ENCODE measurements around the gene SLC7A11.

The SLC7A11 gene

DNA sequence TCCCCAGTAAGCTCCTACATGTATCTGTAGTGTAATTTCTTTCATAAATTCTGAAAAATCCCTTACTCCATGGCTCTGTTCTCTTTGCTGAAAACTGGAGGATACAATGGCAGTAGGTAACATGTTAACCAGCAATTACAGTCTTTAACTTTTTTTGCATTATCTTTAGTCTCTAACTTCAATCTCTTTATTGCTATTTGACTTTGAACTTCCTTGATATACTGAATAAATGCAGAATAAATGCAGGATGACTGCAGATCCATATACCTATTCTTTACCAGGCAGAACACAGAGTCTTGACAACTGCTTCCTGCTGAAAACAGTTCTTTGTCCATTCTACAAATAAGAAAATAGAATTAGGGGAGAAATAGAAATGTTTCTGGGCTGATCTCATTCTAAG lies 101.3 kb downstream of the SLC7A11 start:
- DNase-seq: no peak

DNA sequence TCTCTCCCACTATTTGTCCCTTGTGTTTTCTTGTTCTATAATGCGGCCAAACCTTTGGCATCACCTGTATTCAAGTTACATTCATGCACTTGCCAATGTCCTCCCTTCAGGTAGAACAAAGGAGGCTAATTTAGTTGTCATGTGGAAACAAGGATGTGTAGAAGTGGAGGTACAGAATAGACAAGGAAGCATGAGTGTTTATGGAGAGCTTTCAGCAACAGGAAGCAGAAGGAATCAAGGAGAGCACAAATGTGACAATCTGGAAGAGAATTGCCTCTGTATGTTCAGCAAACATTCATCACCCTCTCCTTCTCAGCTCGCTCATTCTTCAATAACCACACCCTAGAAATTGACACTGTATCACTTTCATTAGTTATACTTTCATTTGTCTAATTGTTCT lies 103.4 kb downstream of the SLC7A11 start:
- DNase-seq: no peak

DNA sequence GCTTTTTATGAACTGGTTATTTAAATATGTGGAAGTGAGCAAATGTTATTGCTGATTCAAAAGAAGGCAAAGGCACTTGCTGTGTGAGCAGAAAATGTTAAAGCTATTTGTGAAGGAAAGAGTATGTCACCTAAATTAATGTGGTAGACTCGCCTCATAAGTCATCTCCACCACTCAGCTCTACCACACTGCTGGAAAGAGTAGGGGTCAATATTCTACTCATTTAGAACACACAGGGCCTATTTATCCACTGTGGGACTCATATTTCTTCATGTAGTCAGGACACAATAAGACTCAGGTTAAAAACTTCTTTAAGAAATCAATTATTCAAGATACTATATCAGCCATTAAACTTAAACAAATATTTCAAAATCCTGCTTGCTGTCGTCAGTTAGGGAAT lies 106.5 kb downstream of the SLC7A11 start:
- DNase-seq: no peak

GRCh38 chr4:138118270-138118669 lies 123.9 kb downstream of the SLC7A11 start:
- DNase-seq: no peak

DNA sequence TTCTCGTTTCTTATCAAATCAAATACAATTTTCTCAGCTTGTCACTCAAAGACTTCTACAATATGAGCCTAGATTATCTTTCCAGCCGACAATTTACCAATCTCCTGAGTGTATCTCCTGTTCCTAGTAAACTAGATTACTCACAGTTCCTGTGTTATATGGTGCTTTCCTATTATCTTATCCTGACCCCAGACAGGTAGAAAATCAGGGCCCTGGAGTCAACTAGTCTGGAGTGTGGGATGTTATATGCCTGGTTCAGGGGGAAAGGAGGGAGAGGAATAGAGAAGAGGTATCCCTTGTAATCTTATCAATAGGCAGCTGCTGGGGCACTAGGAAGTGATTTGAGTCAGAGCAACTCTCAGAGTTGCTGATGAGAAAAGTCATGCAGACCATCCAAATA lies 127.1 kb downstream of the SLC7A11 start:
- DNase-seq: no peak

DNA sequence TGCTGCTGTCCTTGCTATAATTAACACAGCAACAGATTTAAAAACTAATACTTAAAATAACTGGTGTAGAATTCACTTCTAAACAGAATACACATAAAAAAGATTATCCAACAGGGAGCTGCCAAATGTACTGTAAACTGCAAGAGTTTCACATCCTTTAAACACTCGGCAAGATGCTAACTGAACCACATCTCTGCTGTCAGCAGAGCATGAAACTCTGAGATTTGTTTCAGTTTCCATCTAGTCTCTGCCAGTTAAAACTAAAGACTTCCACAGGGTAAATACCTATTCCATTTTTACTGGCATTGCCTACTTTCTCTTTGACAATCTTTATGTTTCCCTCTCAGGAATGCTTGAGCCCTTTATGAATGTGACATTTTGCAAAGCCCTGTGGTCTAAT lies 127.7 kb downstream of the SLC7A11 start:
- DNase-seq: no peak

Data from left hindlimb (tissue), 1 donor.